T-cell (primary cell): ENCODE results near the gene PUS7. TPM values are rescaled to one million over a fixed set of nuclear protein-coding genes. Genes with fewer than 3 reads are reported as not detected.
"Not testable (repeated sequence)": the region's sequence is repeated elsewhere in the genome, so short reads cannot be mapped to it uniquely, and the experiment has no call there.

Experiments
- ATAC-seq, 4 experiments: fragments of 200-7000 bp in 3 of 4; fragments of 150-1000 bp in 1 of 4; cut with Tn5 transposase; replicated peaks in 1 of 4; 1 replicate in 3 of 4; 2 replicates in 1 of 4; pipeline ENCODE4 v1.10.0; 2021; ENCODE audit warnings: moderate library complexity in 3 of 4, mild to moderate bottlenecking in 2 of 4, moderate number of reproducible peaks in 1 of 4
- CTCF ChIA-PET, 2 donors: fragments of 300-600 bp; sonication (Branson Sonifier 250); formaldehyde crosslinking; loops; one replicate each; lab custom pipeline; 2022; ENCODE audit warnings: antibody characterized with exemption in 2 of 2; lab: Charles Lee
- POLR2A ChIA-PET, 2 donors: fragments of 300-600 bp; sonication (Branson Sonifier 250); formaldehyde crosslinking; loops; one replicate each; lab custom pipeline; 2022; ENCODE audit warnings: antibody characterized with exemption in 2 of 2; lab: Charles Lee
- DNase-seq, 35 experiments: peaks; one replicate each; pipeline versions ENCODE4 v3.0.0 to v3.0.0-alpha.2; 2013 to 2023
- H3K27ac ChIP-seq: one replicate; pipeline ENCODE4 v1.5.1; 2013; ENCODE audit warnings: low read length
- H3K27me3 ChIP-seq, 2 experiments: replicated peaks in 1 of 2; 1 replicate in 1 of 2; 2 replicates in 1 of 2; pipeline versions ENCODE4 v1.6.1 to v1.7.0; 2013; ENCODE audit warnings: low read length in 1 of 2, mixed read lengths in 1 of 2; ENCODE audit not compliant: control insufficient read depth in 2 of 2, insufficient read depth in 2 of 2; ENCODE audit errors: extremely low read depth in 1 of 2
- H3K36me3 ChIP-seq, 2 donors: 1 replicate in 1 of 2; 2 replicates in 1 of 2; pipeline versions ENCODE4 v1.6.1 to v1.7.0; 2013; ENCODE audit warnings: low read length in 1 of 2; ENCODE audit not compliant: control insufficient read depth in 2 of 2, insufficient read depth in 1 of 2; ENCODE audit errors: extremely low read depth in 1 of 2
- H3K4me1 ChIP-seq, 2 experiments: 1 replicate in 1 of 2; 2 replicates in 1 of 2; pipeline versions ENCODE4 v1.6.1 to v1.7.0; 2013; ENCODE audit warnings: low read length in 2 of 2, mixed read lengths in 1 of 2; ENCODE audit not compliant: insufficient read depth in 2 of 2, control insufficient read depth in 1 of 2; ENCODE audit errors: extremely low read depth in 1 of 2
- H3K4me3 ChIP-seq, 2 donors: 1 replicate in 1 of 2; 2 replicates in 1 of 2; pipeline versions ENCODE4 v1.5.1 to v1.7.0; 2013; ENCODE audit warnings: mild to moderate bottlenecking in 2 of 2, low read length in 1 of 2, moderate library complexity in 1 of 2; ENCODE audit not compliant: control insufficient read depth in 1 of 2; ENCODE audit errors: extremely low read depth in 1 of 2
- H3K9me3 ChIP-seq: 2 replicates; pipeline ENCODE4 v1.7.0; 2013
- H3K27ac Mint-ChIP-seq, 2 donors: one replicate each; pipeline ENCODE4 v1.8.0; 2020 to 2021; ENCODE audit warnings: mild to moderate bottlenecking in 2 of 2, mixed read lengths in 2 of 2
- H3K27me3 Mint-ChIP-seq, 2 donors: one replicate each; pipeline ENCODE4 v1.8.0; 2021 to 2022; ENCODE audit warnings: mixed read lengths in 2 of 2
- H3K36me3 Mint-ChIP-seq: one replicate; pipeline ENCODE4 v1.8.0; 2021; ENCODE audit warnings: mixed read lengths
- H3K4me1 Mint-ChIP-seq, 3 donors: one replicate each; pipeline ENCODE4 v1.8.0; 2020 to 2022; ENCODE audit warnings: mixed read lengths in 3 of 3, mild to moderate bottlenecking in 1 of 3
- H3K4me3 Mint-ChIP-seq, 3 donors: one replicate each; pipeline ENCODE4 v1.8.0; 2020 to 2022; ENCODE audit warnings: mild to moderate bottlenecking in 3 of 3, mixed read lengths in 3 of 3, moderate library complexity in 3 of 3
- H3K9me3 Mint-ChIP-seq, 3 donors: one replicate each; pipeline ENCODE4 v1.8.0; 2020 to 2022; ENCODE audit warnings: mixed read lengths in 3 of 3
- WGBS: methylation state at CpG from one replicate; pipeline ENCODE4 v1.1.5; 2013; ENCODE audit warnings: missing lambda C conversion rate; ENCODE audit not compliant: insufficient coverage; 5-methylcytosine and 5-hydroxymethylcytosine counted together
- total RNA-seq, 35 experiments: library from RNA in 6 of 35; stranded (reverse) in 6 of 35; fragments of 120-200 nt in 1 of 35; gene quantifications; one replicate each; pipeline versions ENCODE4 v1.2.1 to v1.2.4 and lab custom pipeline; 2013 to 2026

The PUS7 gene
- total RNA-seq, 5 donors from 2014 or later (not counting 1 experiment from before 2014, with no cell fraction given) = 3.6 to 10.2 (median 5.7) TPM

GRCh38 chr7:105437356-105437755 is 84.7 kb downstream of the PUS7 start:
- H3K9me3 Mint-ChIP-seq, H3K27me3 ChIP-seq, H3K36me3 Mint-ChIP-seq, H3K4me1 Mint-ChIP-seq, POLR2A ChIA-PET, H3K4me3 Mint-ChIP-seq, H3K4me3 ChIP-seq, H3K36me3 ChIP-seq, DNase-seq, H3K4me1 ChIP-seq, H3K27ac ChIP-seq, H3K9me3 ChIP-seq, H3K27ac Mint-ChIP-seq, ATAC-seq, H3K27me3 Mint-ChIP-seq: not testable (repeated sequence)
- WGBS = 89% methylated on average over 3 of the region's 6 CpGs
- CTCF ChIA-PET = interaction anchor here in 1 of 2 donors (0.7 kb wide), 1 partner anchor 418 kb away, joined by 3 read pairs; no protein-coding TSS in a partner anchor

- no peaks in the 10 kb centered on the region for H3K27me3 Mint-ChIP-seq
- peaks cover 3 to 4% (median 4%) of the 10 kb centered on the region in 3 donors for H3K4me1 Mint-ChIP-seq
- WGBS = no CpG with 5 or more reads among the region's 4 CpGs
These were observed 92.1 kb downstream of the PUS7 start for GRCh38 chr7:105429746-105430612.

GRCh38 chr7:105426606-105427146 is 95.4 kb downstream of the PUS7 start:
- no peaks in the 10 kb centered on the region for H3K27me3 ChIP-seq
- H3K9me3 ChIP-seq = no peaks in the 10 kb centered on the region
- no peaks in the 10 kb centered on the region for H3K27me3 Mint-ChIP-seq
- no peaks in the 10 kb centered on the region for H3K4me1 ChIP-seq
- no CpG with 5 or more reads among the region's 2 CpGs for whole genome bisulfite sequencing
- peaks cover 4 to 5% (median 4%) of the 10 kb centered on the region in 3 donors for H3K4me1 Mint-ChIP-seq
- ChIA-PET CTCF (interaction anchor here in 1 of 2 donors (0.7 kb wide), 3 partner anchors 18 to 462 kb away, joined by 3 to 5 read pairs (median 3); no protein-coding TSS in a partner anchor), POLR2A (no interaction called here)
- H3K4me3 ChIP-seq = no peak overlapping the region
- H3K4me3 Mint-ChIP-seq = no peak overlapping the region
- H3K9me3 Mint-ChIP-seq = no peaks in the 10 kb centered on the region
- ATAC-seq (no peak), DNase-seq (no peak)
- no peaks in the 10 kb centered on the region for H3K36me3 ChIP-seq
- no peaks in the 10 kb centered on the region for H3K36me3 Mint-ChIP-seq
- H3K27ac ChIP-seq = no peak overlapping the region
- no peak overlapping the region for H3K27ac Mint-ChIP-seq

More at GRCh38 chr7:105429746-105430612, 92.1 kb downstream of the PUS7 start:
- no peaks in the 10 kb centered on the region for H3K36me3 Mint-ChIP-seq
- no peaks in the 10 kb centered on the region for H3K36me3 ChIP-seq
- no peak overlapping the region for H3K4me3 Mint-ChIP-seq
- H3K27ac ChIP-seq = no peak overlapping the region
- H3K9me3 ChIP-seq = no peaks in the 10 kb centered on the region
- H3K9me3 Mint-ChIP-seq = no peaks in the 10 kb centered on the region
- peak; percentile 63 to 74 (median 74) for ATAC-seq
- peak overlapping the region in 1 of 2 donors; percentile 44 for H3K27ac Mint-ChIP-seq
- no peaks in the 10 kb centered on the region for H3K4me1 ChIP-seq
- ChIA-PET POLR2A (no interaction called here), CTCF (interaction anchor here (0.5 to 1.0 kb wide), 6 partner anchors 10 to 531 kb away, joined by 3 to 8 read pairs (median 4); no protein-coding TSS in a partner anchor)
- H3K27me3 ChIP-seq = no peaks in the 10 kb centered on the region
- no peak overlapping the region for H3K4me3 ChIP-seq
- peak in 34 of 35 experiments; percentile 20 to 76 (median 46) for DNase-seq

GRCh38 chr7:105423987-105424386 is 98.1 kb downstream of the PUS7 start:
- Histone ChIP-seq H3K27me3 (no peaks in the 10 kb centered on the region), H3K4me1 (no peaks in the 10 kb centered on the region), H3K4me3 (no peak overlapping the region), H3K27ac (no peak overlapping the region), H3K9me3 (no peaks in the 10 kb centered on the region), H3K36me3 (no peaks in the 10 kb centered on the region)
- DNase-seq = no peak
- POLR2A ChIA-PET = no interaction called here
- H3K9me3 Mint-ChIP-seq = no peaks in the 10 kb centered on the region
- WGBS = 100% methylated on average over 2 of the region's 2 CpGs
- H3K36me3 Mint-ChIP-seq = no peaks in the 10 kb centered on the region
- CTCF ChIA-PET = interaction anchor here (0.6 kb wide), 3 partner anchors 9 to 194 kb away, joined by 3 read pairs; no protein-coding TSS in a partner anchor
- H3K4me3 Mint-ChIP-seq = no peak overlapping the region
- H3K27me3 Mint-ChIP-seq = no peaks in the 10 kb centered on the region
- no peak overlapping the region for H3K27ac Mint-ChIP-seq
- peaks cover 0 to 2% (median under 1%) of the 10 kb centered on the region in 3 donors for H3K4me1 Mint-ChIP-seq
- ATAC-seq = no peak

GRCh38 chr7:105413887-105414437 is 108.1 kb downstream of the PUS7 start:
- Histone ChIP-seq H3K36me3 (no peaks in the 10 kb centered on the region), H3K9me3 (no peaks in the 10 kb centered on the region), H3K27me3 (no peaks in the 10 kb centered on the region), H3K4me3 (no peak overlapping the region), H3K27ac (no peak overlapping the region), H3K4me1 (no peaks in the 10 kb centered on the region)
- no peak overlapping the region for H3K27ac Mint-ChIP-seq
- no peak overlapping the region for H3K4me3 Mint-ChIP-seq
- H3K36me3 Mint-ChIP-seq = no peaks in the 10 kb centered on the region
- POLR2A ChIA-PET = interaction anchor here in 1 of 2 donors (0.5 kb wide), 1 partner anchor 21 kb away, joined by 10 read pairs; no protein-coding TSS in a partner anchor
- H3K9me3 Mint-ChIP-seq = no peaks in the 10 kb centered on the region
- no peak for DNase-seq
- no peak for ATAC-seq
- CTCF ChIA-PET = interaction anchor here in 1 of 2 donors (0.6 kb wide), 1 partner anchor 118 kb away, joined by 3 read pairs; no protein-coding TSS in a partner anchor
- H3K27me3 Mint-ChIP-seq = no peaks in the 10 kb centered on the region
- peaks cover 2 to 10% (median 3%) of the 10 kb centered on the region in 3 donors for H3K4me1 Mint-ChIP-seq
- 83% methylated on average over 2 of the region's 8 CpGs for WGBS

- CTCF ChIA-PET, H3K27ac Mint-ChIP-seq, H3K9me3 Mint-ChIP-seq, DNase-seq, H3K4me1 ChIP-seq, H3K4me3 ChIP-seq, H3K4me3 Mint-ChIP-seq, H3K36me3 Mint-ChIP-seq, H3K4me1 Mint-ChIP-seq, POLR2A ChIA-PET, H3K9me3 ChIP-seq, H3K27ac ChIP-seq, H3K27me3 ChIP-seq, H3K27me3 Mint-ChIP-seq, H3K36me3 ChIP-seq, ATAC-seq: not testable (repeated sequence)
- WGBS = 100% methylated on average over 6 of the region's 36 CpGs
These were observed 111.3 kb downstream of the PUS7 start for GRCh38 chr7:105410774-105411173.
